Measurements from ENCODE around the gene TMEM143.
A peak's percentile ranks its signal among the peaks of the same experiment; 100 is the strongest.

The TMEM143 gene

DNA sequence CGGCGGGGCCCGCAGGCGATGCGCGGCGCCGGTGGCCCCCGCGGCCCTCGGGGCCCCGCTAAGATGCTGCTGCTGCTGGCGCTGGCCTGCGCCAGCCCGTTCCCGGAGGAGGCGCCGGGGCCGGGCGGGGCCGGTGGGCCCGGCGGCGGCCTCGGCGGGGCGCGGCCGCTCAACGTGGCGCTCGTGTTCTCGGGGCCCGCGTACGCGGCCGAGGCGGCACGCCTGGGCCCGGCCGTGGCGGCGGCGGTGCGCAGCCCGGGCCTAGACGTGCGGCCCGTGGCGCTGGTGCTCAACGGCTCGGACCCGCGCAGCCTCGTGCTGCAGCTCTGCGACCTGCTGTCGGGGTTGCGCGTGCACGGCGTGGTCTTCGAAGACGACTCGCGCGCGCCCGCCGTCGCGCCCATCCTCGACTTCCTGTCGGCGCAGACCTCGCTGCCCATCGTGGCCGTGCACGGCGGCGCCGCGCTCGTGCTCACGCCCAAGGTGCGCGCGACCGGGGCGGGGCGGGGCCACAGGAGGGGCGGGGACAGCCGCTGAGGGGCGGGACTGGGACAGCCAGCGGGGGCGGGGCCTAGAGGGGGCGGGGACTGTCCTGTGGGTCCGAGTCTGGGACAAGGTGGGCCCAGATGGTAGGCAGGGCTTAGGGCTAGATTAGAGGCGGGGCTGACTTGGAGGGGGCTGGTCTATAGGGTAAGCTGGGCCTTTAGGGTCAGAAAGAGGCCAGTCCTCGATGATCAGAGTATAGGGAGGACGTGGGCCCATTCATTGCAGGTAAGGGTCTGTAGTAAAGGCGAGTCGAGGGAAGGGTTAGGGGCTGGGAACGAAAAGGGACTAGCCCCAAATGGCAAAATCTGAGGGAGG lies 34.9 kb upstream of the TMEM143 start:
- H3K4me3 ChIP-seq (ENCODE audit: low read depth, low read length) = peak overlapping the region; percentile 47
- peak; percentile 26 for DNase-seq (ENCODE audit: low read depth)
- TF ChIP-seq, protein P1, sequence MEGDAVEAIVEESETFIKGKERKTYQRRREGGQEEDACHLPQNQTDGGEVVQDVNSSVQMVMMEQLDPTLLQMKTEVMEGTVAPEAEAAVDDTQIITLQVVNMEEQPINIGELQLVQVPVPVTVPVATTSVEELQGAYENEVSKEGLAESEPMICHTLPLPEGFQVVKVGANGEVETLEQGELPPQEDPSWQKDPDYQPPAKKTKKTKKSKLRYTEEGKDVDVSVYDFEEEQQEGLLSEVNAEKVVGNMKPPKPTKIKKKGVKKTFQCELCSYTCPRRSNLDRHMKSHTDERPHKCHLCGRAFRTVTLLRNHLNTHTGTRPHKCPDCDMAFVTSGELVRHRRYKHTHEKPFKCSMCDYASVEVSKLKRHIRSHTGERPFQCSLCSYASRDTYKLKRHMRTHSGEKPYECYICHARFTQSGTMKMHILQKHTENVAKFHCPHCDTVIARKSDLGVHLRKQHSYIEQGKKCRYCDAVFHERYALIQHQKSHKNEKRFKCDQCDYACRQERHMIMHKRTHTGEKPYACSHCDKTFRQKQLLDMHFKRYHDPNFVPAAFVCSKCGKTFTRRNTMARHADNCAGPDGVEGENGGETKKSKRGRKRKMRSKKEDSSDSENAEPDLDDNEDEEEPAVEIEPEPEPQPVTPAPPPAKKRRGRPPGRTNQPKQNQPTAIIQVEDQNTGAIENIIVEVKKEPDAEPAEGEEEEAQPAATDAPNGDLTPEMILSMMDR (IDR thresholded peaks at IDR 0.05; ENCODE audit: control insufficient read depth, extremely low read depth, insufficient read depth) = no peak

DNA sequence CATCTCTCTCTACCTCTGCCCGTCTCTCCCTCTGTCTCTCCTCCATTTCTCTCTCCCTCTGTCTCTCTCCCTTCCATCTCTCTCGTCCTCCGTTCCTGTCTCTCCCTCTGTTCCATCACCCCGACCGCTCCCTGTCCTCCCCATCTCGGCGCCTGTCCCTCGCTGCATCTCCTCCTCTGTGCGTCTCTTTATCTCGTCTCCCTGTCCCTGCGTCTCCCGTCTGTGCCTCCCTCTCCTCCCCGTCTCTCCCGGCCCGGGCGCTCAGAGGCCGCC lies 34.3 kb upstream of the TMEM143 start:
- TF ChIP-seq, protein P1 (IDR thresholded peaks at IDR 0.05; ENCODE audit: control insufficient read depth, extremely low read depth, insufficient read depth) = no peak
- peak overlapping the region; percentile 47 for H3K4me3 ChIP-seq (ENCODE audit: low read depth, low read length)
- DNase-seq (ENCODE audit: low read depth) = no peak

DNA sequence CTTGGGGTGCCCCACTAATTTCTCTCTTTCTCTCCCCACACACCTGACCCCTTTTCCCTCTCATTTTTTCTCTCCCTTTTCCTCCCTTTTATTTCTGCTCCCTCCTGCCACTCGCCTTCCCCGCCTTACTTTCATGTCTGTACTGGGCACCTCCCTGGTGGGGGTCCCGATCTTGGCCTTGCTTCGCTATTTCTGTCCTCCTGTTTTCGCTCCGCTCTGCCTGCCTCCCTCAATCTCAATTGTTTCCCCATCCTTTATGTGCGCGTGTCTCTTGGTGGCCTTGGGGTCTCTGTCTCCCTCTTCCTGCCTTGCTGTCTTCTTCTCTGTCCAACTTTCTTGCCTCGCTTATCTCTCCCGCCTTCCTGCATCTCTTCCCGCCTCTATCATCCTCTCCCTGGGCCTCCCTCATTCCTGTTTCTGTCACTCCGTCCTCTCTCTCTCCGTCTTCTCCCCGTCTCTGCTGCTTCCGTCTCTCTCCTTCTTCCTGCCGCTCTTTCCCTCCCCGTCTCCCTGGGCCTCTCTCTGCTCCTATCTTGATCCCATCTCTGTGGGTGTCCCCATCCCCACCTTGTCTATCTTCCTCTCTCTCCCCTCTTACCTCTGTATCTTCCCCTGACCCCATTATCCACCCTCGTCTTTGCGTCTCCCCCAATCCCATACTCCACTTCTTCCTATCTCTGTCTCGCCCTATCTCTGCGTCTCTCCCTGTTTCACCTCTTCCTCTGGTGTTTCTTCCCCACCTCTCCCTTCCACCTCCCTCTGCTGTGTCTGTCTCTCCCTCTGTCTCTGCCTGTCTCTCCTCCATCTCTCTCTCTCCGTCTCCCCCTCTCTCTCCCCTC lies 33.7 kb upstream of the TMEM143 start:
- TF ChIP-seq, protein P1 (IDR thresholded peaks at IDR 0.05; ENCODE audit: control insufficient read depth, extremely low read depth, insufficient read depth) = no peak
- peak overlapping the region; percentile 47 for H3K4me3 ChIP-seq (ENCODE audit: low read depth, low read length)
- DNase-seq (ENCODE audit: low read depth) = no peak

DNA sequence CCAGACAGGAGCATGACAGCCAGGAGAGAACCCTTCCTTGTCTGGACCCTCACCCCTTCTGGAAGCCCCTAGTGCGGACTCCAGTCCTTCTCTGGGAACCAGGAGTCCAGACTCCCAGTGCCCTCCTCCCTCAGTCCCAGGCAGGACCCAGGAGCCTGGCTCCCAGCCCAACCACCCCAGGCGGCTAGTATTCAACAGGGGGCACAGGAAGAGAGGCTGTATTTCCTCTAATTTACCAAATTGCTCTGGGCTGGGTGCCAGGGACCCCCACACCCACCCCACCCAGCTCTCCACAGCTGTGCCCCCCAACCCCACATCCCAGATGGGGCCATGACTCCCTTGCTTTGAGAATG lies 33.1 kb upstream of the TMEM143 start:
- no peak overlapping the region for H3K4me3 ChIP-seq (ENCODE audit: low read depth, low read length)
- DNase-seq (ENCODE audit: low read depth) = no peak
- TF ChIP-seq, protein P1 (IDR thresholded peaks at IDR 0.05; ENCODE audit: control insufficient read depth, extremely low read depth, insufficient read depth) = no peak

- DNase-seq (ENCODE audit: low read depth) = no peak
- H3K4me3 ChIP-seq (ENCODE audit: low read depth, low read length) = no peak overlapping the region
- TF ChIP-seq, protein P1 (IDR thresholded peaks at IDR 0.05; ENCODE audit: control insufficient read depth, extremely low read depth, insufficient read depth) = no peak
Measured at GRCh38 chr19:48396016-48396823, 32.5 kb upstream of the TMEM143 start.

GRCh38 chr19:48395499-48395898 lies 31.8 kb upstream of the TMEM143 start:
- TF ChIP-seq, protein P1 (IDR thresholded peaks at IDR 0.05; ENCODE audit: control insufficient read depth, extremely low read depth, insufficient read depth) = no peak
- no peak for DNase-seq (ENCODE audit: low read depth)
- no peak overlapping the region for H3K4me3 ChIP-seq (ENCODE audit: low read depth, low read length)

Data from LNCaP clone FGC (cell line).